Sigmoid colon (tissue), 4 donors: ENCODE measurements around the gene AHCY.
"Not testable (repeated sequence)": the region's sequence is repeated elsewhere in the genome, so short reads cannot be mapped to it uniquely, and the experiment has no call there.

Experiments used
- CTCF ChIP-seq, 4 experiments: fragments of 450-650 bp in 3 of 4; fragments of 200-600 bp in 1 of 4; IDR thresholded peaks; one replicate each; pipeline ENCODE4 v1.5.1; 2016 to 2019; ENCODE audit warnings: antibody characterized with exemption in 4 of 4, mild to moderate bottlenecking in 3 of 4, moderate library complexity in 2 of 4
- POLR2A ChIP-seq, 2 donors: fragments of 450-650 bp; IDR thresholded peaks; one replicate each; pipeline ENCODE4 v1.6.1; 2016; ENCODE audit warnings: antibody characterized with exemption in 2 of 2, mild to moderate bottlenecking in 2 of 2, moderate library complexity in 2 of 2
- POLR2AphosphoS5 ChIP-seq, 4 donors: sonication (generic); formaldehyde crosslinking; IDR thresholded peaks; one replicate each; pipeline ENCODE4 v1.6.1; 2017; ENCODE audit warnings: antibody characterized with exemption in 4 of 4

- not testable (repeated sequence) for TF ChIP-seq CTCF, POLR2AphosphoS5, POLR2A (IDR thresholded peaks at IDR 0.05)
Observed at GRCh38 chr20:34346533-34346865, 43.3 kb upstream of the AHCY start.
